ENCODE results near the gene AGPAT2. TPM values are rescaled to one million over a fixed set of nuclear protein-coding genes. Genes with fewer than 3 reads are reported as not detected.
A peak's percentile ranks its signal among the peaks of the same experiment; 100 is the strongest.

Gene AGPAT2
- total RNA-seq, 1 donor from 2014 or later: 41.9 TPM

- no peak for TF ChIP-seq CTCF (IDR thresholded peaks at IDR 0.05; ENCODE audit: insufficient read depth, low read length, severe bottlenecking)
- no peak for FAIRE-seq
- DNase-seq (ENCODE audit: low read depth): peak; percentile 93
- H3K36me3 ChIP-seq (ENCODE audit: control insufficient read depth, insufficient read depth, low read length): no peaks in the 10 kb centered on the region
- H3K4me3 ChIP-seq (ENCODE audit: low read depth, low read length): no peak overlapping the region
- no peaks in the 10 kb centered on the region for H3K27me3 ChIP-seq (ENCODE audit: control insufficient read depth, insufficient read depth, low read length)
Observed at GRCh38 chr9:136623842-136624183, 63.4 kb downstream of the AGPAT2 start.

Other genes with a start within 250 kb of the AGPAT2 start
- gene INPP5E, start 247.6 kb downstream of the AGPAT2 start, total RNA-seq: 2.4 and 3.1 TPM in 2 replicates
- gene SEC16A, start 204.4 kb downstream of the AGPAT2 start, total RNA-seq: 13.7 and 20.5 TPM in 2 replicates
- gene NOTCH1, start 141.4 kb downstream of the AGPAT2 start, total RNA-seq: 70.0 and 90.4 TPM in 2 replicates
- 11.8 and 18.1 TPM in 2 replicates for gene EGFL7, start 24.5 kb downstream of the AGPAT2 start, total RNA-seq
- gene DIPK1B, start 25.1 kb upstream of the AGPAT2 start, total RNA-seq: 0.13 TPM in 1 of 2 replicates, not detected in the other
- not detected in 2 replicates for gene LCN10, start 55.5 kb upstream of the AGPAT2 start, total RNA-seq
- gene LCN6, start 61.1 kb upstream of the AGPAT2 start, total RNA-seq: not detected in 2 replicates
- gene LCN8, start 70.8 kb upstream of the AGPAT2 start, total RNA-seq: not detected in 2 replicates
- gene LCN15, start 77.1 kb upstream of the AGPAT2 start, total RNA-seq: not detected in 2 replicates
- gene TMEM141, start 103.9 kb upstream of the AGPAT2 start, total RNA-seq: 220 and 228 TPM in 2 replicates
- gene CCDC183, start 108.9 kb upstream of the AGPAT2 start, total RNA-seq: under 0.01 and 0.38 TPM in 2 replicates
- gene RABL6, start 120.5 kb upstream of the AGPAT2 start, total RNA-seq: 79.5 and 88.5 TPM in 2 replicates
- gene AJM1, start 155.0 kb upstream of the AGPAT2 start, total RNA-seq: 1.1 and 1.8 TPM in 2 replicates
- 57.9 and 124 TPM in 2 replicates for gene PHPT1, start 162.0 kb upstream of the AGPAT2 start, total RNA-seq
- 1.1 and 1.5 TPM in 2 replicates for gene MAMDC4, start 164.9 kb upstream of the AGPAT2 start, total RNA-seq
- 486 and 497 TPM in 2 replicates for gene EDF1, start 178.9 kb upstream of the AGPAT2 start, total RNA-seq
- 5.3 and 10.1 TPM in 2 replicates for gene TRAF2, start 199.1 kb upstream of the AGPAT2 start, total RNA-seq